GM19023 (cell line): Measurements from ENCODE around the gene DKKL1.

ENCODE experiments used
- ATAC-seq: cut with Tn5 transposase; IDR thresholded peaks from one replicate; pipeline ENCODE4 v1.9.1; 2021; ENCODE audit warnings: mild to moderate bottlenecking, moderate library complexity; ENCODE audit not compliant: unreplicated experiment

DKKL1 gene

GRCh38 chr19:49391581-49392399 is 28.1 kb downstream of the DKKL1 start:
- no peak for ATAC-seq

- no peak for ATAC-seq
These were observed 30.2 kb downstream of the DKKL1 start for GRCh38 chr19:49393881-49394280.

- no peak for ATAC-seq
These were observed 32.1 kb downstream of the DKKL1 start for GRCh38 chr19:49395581-49396407.

GRCh38 chr19:49396738-49397505 is 33.2 kb downstream of the DKKL1 start:
- ATAC-seq = no peak

- ATAC-seq = no peak
These were observed 34.4 kb downstream of the DKKL1 start for GRCh38 chr19:49398001-49398615.

GRCh38 chr19:49398931-49399330 is 35.3 kb downstream of the DKKL1 start:
- ATAC-seq = no peak

GRCh38 chr19:49400029-49400428 is 36.4 kb downstream of the DKKL1 start:
- ATAC-seq = no peak

GRCh38 chr19:49403404-49404187 is 39.9 kb downstream of the DKKL1 start:
- no peak for ATAC-seq

- no peak for ATAC-seq
These were observed 43.4 kb downstream of the DKKL1 start for GRCh38 chr19:49407079-49407478.

- no peak for ATAC-seq
These were observed 43.9 kb downstream of the DKKL1 start for GRCh38 chr19:49407482-49408015.

GRCh38 chr19:49408816-49409440 is 45.3 kb downstream of the DKKL1 start:
- ATAC-seq = no peak

- ATAC-seq = no peak
These were observed 45.9 kb downstream of the DKKL1 start for GRCh38 chr19:49409441-49410029.

GRCh38 chr19:49411681-49412326 is 48.1 kb downstream of the DKKL1 start:
- ATAC-seq = no peak

GRCh38 chr19:49413348-49413747 is 49.7 kb downstream of the DKKL1 start:
- ATAC-seq = no peak

GRCh38 chr19:49414256-49414655 is 50.6 kb downstream of the DKKL1 start:
- no peak for ATAC-seq

GRCh38 chr19:49415102-49415809 is 51.6 kb downstream of the DKKL1 start:
- no peak for ATAC-seq

- no peak for ATAC-seq
These were observed 52.1 kb downstream of the DKKL1 start for GRCh38 chr19:49415810-49416200.

- no peak for ATAC-seq
These were observed 53.4 kb downstream of the DKKL1 start for GRCh38 chr19:49417088-49417487.
